K562 (cell line): ENCODE measurements around the gene ASCC1. TPM values are rescaled to one million over a fixed set of nuclear protein-coding genes. Genes with fewer than 3 reads are reported as not detected.
A peak's percentile ranks its signal among the peaks of the same experiment; 100 is the strongest.

Source experiments
- ATF1 ChIP-seq, 2 experiments: fragments of 450-650 bp in 1 of 2; IDR thresholded peaks; 2 replicates each; pipeline ENCODE4 v1.6.1; 2016; ENCODE audit warnings: missing compliant biosample characterization in 1 of 2, missing genetic modification characterization in 1 of 2
- ATF7 ChIP-seq: fragments of 450-650 bp; IDR thresholded peaks from 2 replicates; pipeline ENCODE4 v1.7.1; 2014; ENCODE audit warnings: mild to moderate bottlenecking, moderate library complexity
- CREB1 ChIP-seq, 2 experiments: sonication (generic) in 1 of 2; formaldehyde crosslinking in 1 of 2; IDR thresholded peaks; 2 replicates each; pipeline versions ENCODE4 v1.6.1 to v1.8.0; 2012 to 2022; ENCODE audit warnings: inconsistent platforms in 1 of 2, mild to moderate bottlenecking in 1 of 2, missing genetic modification reagents in 1 of 2, moderate library complexity in 1 of 2
- DLX4 ChIP-seq: fragments of 250-450 bp; sonication (Bioruptor Pico); IDR thresholded peaks from 2 replicates; pipeline ENCODE4 v1.6.1; 2021; ENCODE audit warnings: mild to moderate bottlenecking
- DPF2 ChIP-seq: fragments of 450-650 bp; IDR thresholded peaks from 2 replicates; pipeline ENCODE4 v1.6.1; 2016
- EP300 ChIP-seq: IDR thresholded peaks from 2 replicates; pipeline ENCODE4 v1.6.1; 2012; ENCODE audit warnings: low read length, improper control_type of control experiment
- FOXA3 ChIP-seq, 2 experiments: fragments of 450-650 bp in 1 of 2; sonication (generic) in 1 of 2; formaldehyde crosslinking; IDR thresholded peaks in 1 of 2; conservative IDR thresholded peaks in 1 of 2; 2 replicates each; pipeline versions ENCODE4 v1.4.0 to v1.8.0; 2020 to 2022; ENCODE audit warnings: mild to moderate bottlenecking in 2 of 2, missing genetic modification reagents in 1 of 2
- KLF16 ChIP-seq: IDR thresholded peaks from 2 replicates; pipeline ENCODE4 v1.6.1; 2016; ENCODE audit warnings: antibody characterized with exemption
- MEIS2 ChIP-seq: fragments of 450-650 bp; IDR thresholded peaks from 2 replicates; pipeline ENCODE4 v1.6.1; 2014; ENCODE audit warnings: mild to moderate bottlenecking; ENCODE audit not compliant: partially characterized antibody
- NCOA6 ChIP-seq: fragments of 450-650 bp; IDR thresholded peaks from 2 replicates; pipeline ENCODE4 v1.6.1; 2017; ENCODE audit warnings: mild to moderate bottlenecking
- TCF3 ChIP-seq: sonication (generic); formaldehyde crosslinking; IDR thresholded peaks from 2 replicates; pipeline ENCODE4 v1.4.0; 2020; ENCODE audit warnings: mild to moderate bottlenecking, missing genetic modification reagents
- TEAD4 ChIP-seq, 2 experiments: sonication (generic) in 1 of 2; formaldehyde crosslinking in 1 of 2; IDR thresholded peaks; 2 replicates each; pipeline versions ENCODE4 v1.6.1 to v1.8.0; 2012 to 2022; ENCODE audit warnings: borderline replicate concordance in 1 of 2, inconsistent platforms in 1 of 2, low read length in 1 of 2, mild to moderate bottlenecking in 1 of 2, missing genetic modification reagents in 1 of 2
- ZBTB12 ChIP-seq: fragments of 250-450 bp; sonication (Bioruptor Pico); IDR thresholded peaks from 2 replicates; pipeline ENCODE4 v1.4.0; 2020
- ZNF318 ChIP-seq, 2 experiments: fragments of 450-650 bp; IDR thresholded peaks; 2 replicates each; pipeline ENCODE4 v1.6.1; 2016; ENCODE audit warnings: mild to moderate bottlenecking in 2 of 2, borderline replicate concordance in 1 of 2, low read depth in 1 of 2, moderate library complexity in 1 of 2
- polyA plus RNA-seq, 8 experiments: library from polyadenylated mRNA; depleted of rRNA in 4 of 8; stranded (reverse) in 5 of 8; unstranded in 3 of 8; fragments of >200 nt; fragmentation: Nextera tagmentation in 2 of 8; fragmentation: Illumina TruSeq in 1 of 8; extraction: Ambion mirVana in 2 of 8; extraction: Trizol in 1 of 8; gene quantifications; 2 replicates each; pipeline versions ENCODE4 v1.2.1 to v1.2.3, GENCODE V29; 2011 to 2014; ENCODE audit warnings: inconsistent platforms in 1 of 8, missing spikeins in 1 of 8
- total RNA-seq, 7 experiments: library from RNA; depleted of rRNA in 6 of 7; stranded (reverse); fragments of >200 nt in 6 of 7; fragmentation: Illumina TruSeq in 2 of 7; extraction: Trizol in 2 of 7; gene quantifications; 2 replicates each; pipeline versions ENCODE4 v1.2.1 to v1.2.3, GENCODE V29; 2011 to 2021; ENCODE audit warnings: low replicate concordance in 1 of 7

ASCC1 gene
- total and polyA plus RNA-seq, 9 of the 15 experiments (the other 6 are each of a cell fraction or from before 2014, with no cell fraction given) = 31.7 to 73.3 (median 52.8) TPM

GRCh38 chr10:72098836-72099599, 117.1 kb downstream of the ASCC1 start (continued):
- peak in 1 of 2 experiments; percentile 75; a peak in 1 of 4 replicates for TF ChIP-seq ZNF318 (IDR thresholded peaks at IDR 0.05; ENCODE audit: borderline replicate concordance in 1 of 2, low read depth in 1 of 2)
- TF ChIP-seq CREB1 (IDR thresholded peaks at IDR 0.05) = peak; percentile 70
- peak; percentile 86 for TF ChIP-seq CREB1 (CRISPR knock-in tag; IDR thresholded peaks at IDR 0.05)
- peak; percentile 82; the same call in 1 of the 2 replicates for TF ChIP-seq DPF2
- peak; percentile 73 for TF ChIP-seq EP300
- TF ChIP-seq KLF16 = no peak
- TF ChIP-seq ATF7 = peak; percentile 70; the same call in 1 of the 2 replicates
- no peak for TF ChIP-seq DLX4 (CRISPR knock-in tag)
- TF ChIP-seq TEAD4 (IDR thresholded peaks at IDR 0.05; ENCODE audit: low read length) = peak; percentile 30; the same call in 1 of the 2 replicates
- TF ChIP-seq TEAD4 (CRISPR knock-in tag; IDR thresholded peaks at IDR 0.05; ENCODE audit: borderline replicate concordance) = no peak
- no peak for TF ChIP-seq ATF1 (CRISPR knock-in tag; IDR thresholded peaks at IDR 0.05)
- TF ChIP-seq ATF1 (tag; IDR thresholded peaks at IDR 0.05) = peak; percentile 93
- 0 out of 4 replicates have a peak, but pooled peaks of 1 of the 2 experiments have one; percentile 20 for TF ChIP-seq FOXA3 (CRISPR knock-in tag; conservative IDR thresholded peaks at IDR 0.05 in 1 of 2, IDR thresholded peaks at IDR 0.05 in 1 of 2)
- TF ChIP-seq TCF3 = peak; percentile 1; the same call in 1 of the 2 replicates
- 0 out of 2 replicates have a peak, but pooled peaks have one; percentile 26 for TF ChIP-seq NCOA6
- TF ChIP-seq ZBTB12 = 0 out of 2 replicates have a peak, but pooled peaks have one; percentile 43
- peak; percentile 100 for TF ChIP-seq MEIS2
